ENCODE results near the gene ZNF420. TPM values are rescaled to one million over a fixed set of nuclear protein-coding genes. Genes with fewer than 3 reads are reported as not detected.

ZNF420 gene
- total and polyA plus RNA-seq, 4 donors, result 2.4 to 11.2 (median 5.6) TPM

DNA sequence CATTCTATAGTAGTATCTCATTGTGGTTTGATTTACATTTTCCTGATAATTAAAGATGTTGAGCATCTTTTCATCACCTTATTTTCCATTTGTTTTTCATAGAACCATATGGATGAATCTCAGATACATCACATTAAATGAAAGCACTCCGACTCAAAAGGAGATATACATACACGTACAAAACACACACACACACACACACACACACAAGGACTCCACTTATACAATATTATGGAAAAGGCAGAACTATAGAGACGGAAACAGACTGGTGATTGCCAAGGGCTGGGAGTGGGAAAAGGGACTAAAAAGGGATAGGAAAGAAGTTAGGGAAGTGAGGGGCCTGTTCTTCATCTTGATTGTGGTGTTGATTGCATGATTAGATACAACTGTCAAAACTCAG, 70.0 kb downstream of the ZNF420 start:
- WGBS, 2 donors, result 96% methylated on average over 3 of the region's 3 CpGs
- H3K27ac ChIP-seq (ENCODE audit: low read depth in 1 of 2, low read length in 1 of 2), result no peak overlapping the region
- TF ChIP-seq CTCF (IDR thresholded peaks at IDR 0.05; ENCODE audit: control extremely low read depth, extremely low read depth), result no peak
- no peak for ATAC-seq (ENCODE audit: insufficient read depth, low FRiP score)
- no peak overlapping the region for H3K9ac ChIP-seq (ENCODE audit: insufficient read depth in 1 of 2, low read length in 2 of 2)
- H3K4me1 ChIP-seq (ENCODE audit: control insufficient read depth in 5 of 5, insufficient read depth in 5 of 5, low read length in 5 of 5), result no peaks in the 10 kb centered on the region
- no peak for DNase-seq
- peaks cover 23 to 65% (median 44%) of the 10 kb centered on the region in 4 donors for H3K9me3 ChIP-seq (ENCODE audit: control insufficient read depth in 4 of 4, insufficient read depth in 3 of 4, low read length in 3 of 4)
- H3K36me3 ChIP-seq (ENCODE audit: control insufficient read depth in 4 of 4, insufficient read depth in 4 of 4, low read length in 4 of 4), result peaks cover 6 to 51% (median 34%) of the 10 kb centered on the region in 4 donors
- H3K27me3 ChIP-seq (ENCODE audit: control insufficient read depth in 3 of 3, insufficient read depth in 3 of 3, low read length in 2 of 3), result no peaks in the 10 kb centered on the region
- H3K4me3 ChIP-seq, result no peak overlapping the region

DNA sequence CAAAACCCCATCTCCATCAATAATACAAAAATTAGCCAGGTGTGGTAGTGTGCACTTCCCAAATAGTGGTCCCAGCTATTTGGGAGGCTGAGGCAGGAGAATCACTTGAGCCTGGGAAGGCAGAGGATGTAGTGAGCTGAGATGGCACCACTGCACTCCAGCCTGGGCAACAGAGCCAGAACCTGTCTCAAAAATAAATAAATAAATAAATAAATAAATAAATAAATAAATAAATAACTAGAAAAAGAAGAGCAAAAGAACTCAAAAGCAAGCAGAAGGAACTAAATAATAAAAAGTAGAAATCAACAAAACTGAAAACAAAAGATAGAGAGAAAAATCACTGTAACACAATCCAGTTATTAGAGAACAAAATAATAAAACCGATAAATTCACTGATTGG, 81.9 kb downstream of the ZNF420 start:
- Histone ChIP-seq H3K9me3 (ENCODE audit: control insufficient read depth in 4 of 4, insufficient read depth in 3 of 4, low read length in 3 of 4) (peaks cover 9 to 48% (median 26%) of the 10 kb centered on the region in 4 donors), H3K27me3 (ENCODE audit: control insufficient read depth in 3 of 3, insufficient read depth in 3 of 3, low read length in 2 of 3) (no peaks in the 10 kb centered on the region), H3K27ac (ENCODE audit: low read depth in 1 of 2, low read length in 1 of 2) (no peak overlapping the region), H3K4me3 (no peak overlapping the region), H3K4me1 (ENCODE audit: control insufficient read depth in 5 of 5, insufficient read depth in 5 of 5, low read length in 5 of 5) (no peaks in the 10 kb centered on the region), H3K36me3 (ENCODE audit: control insufficient read depth in 4 of 4, insufficient read depth in 4 of 4, low read length in 4 of 4) (peaks cover 16 to 51% (median 47%) of the 10 kb centered on the region in 4 donors), H3K9ac (ENCODE audit: insufficient read depth in 1 of 2, low read length in 2 of 2) (no peak overlapping the region)
- DNase-seq, result no peak
- ATAC-seq (ENCODE audit: insufficient read depth, low FRiP score), result no peak
- TF ChIP-seq CTCF (IDR thresholded peaks at IDR 0.05; ENCODE audit: control extremely low read depth, extremely low read depth), result no peak
- 97 to 98% methylated on average over 1 of the region's 1 CpG for WGBS, 2 donors

DNA sequence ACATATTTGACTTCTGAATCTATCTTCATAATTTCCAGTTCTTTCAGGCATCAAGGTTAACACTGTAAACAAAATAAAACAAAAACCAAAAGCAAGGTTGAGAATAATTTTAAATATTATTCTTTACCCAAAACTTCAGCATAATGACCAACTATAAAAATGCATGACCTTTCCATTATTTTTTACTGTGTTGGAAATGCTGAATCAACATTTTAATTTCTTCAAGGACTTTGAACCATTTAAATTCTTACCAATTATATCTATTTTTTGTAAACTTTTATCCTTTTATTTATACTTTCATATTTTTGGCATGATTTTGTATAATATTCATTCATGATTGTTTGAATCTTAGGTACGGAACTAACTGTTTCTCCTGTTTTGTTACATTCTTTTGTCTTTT, 87.4 kb downstream of the ZNF420 start:
- Histone ChIP-seq H3K36me3 (ENCODE audit: control insufficient read depth in 4 of 4, insufficient read depth in 4 of 4, low read length in 4 of 4) (peaks cover 9 to 59% (median 44%) of the 10 kb centered on the region in 4 donors), H3K4me3 (no peak overlapping the region), H3K9me3 (ENCODE audit: control insufficient read depth in 4 of 4, insufficient read depth in 3 of 4, low read length in 3 of 4) (peaks cover 6 to 40% (median 22%) of the 10 kb centered on the region in 4 donors), H3K4me1 (ENCODE audit: control insufficient read depth in 5 of 5, insufficient read depth in 5 of 5, low read length in 5 of 5) (no peaks in the 10 kb centered on the region), H3K27ac (ENCODE audit: low read depth in 1 of 2, low read length in 1 of 2) (no peak overlapping the region), H3K27me3 (ENCODE audit: control insufficient read depth in 3 of 3, insufficient read depth in 3 of 3, low read length in 2 of 3) (no peaks in the 10 kb centered on the region), H3K9ac (ENCODE audit: insufficient read depth in 1 of 2, low read length in 2 of 2) (no peak overlapping the region)
- no peak for DNase-seq
- WGBS, 2 donors, result 94 to 96% methylated on average over 1 of the region's 1 CpG
- ATAC-seq (ENCODE audit: insufficient read depth, low FRiP score), result no peak
- TF ChIP-seq CTCF (IDR thresholded peaks at IDR 0.05; ENCODE audit: control extremely low read depth, extremely low read depth), result no peak
